D721Med (cell line): ENCODE measurements around the gene MCTP2.
"Not testable (repeated sequence)": the region's sequence is repeated elsewhere in the genome, so short reads cannot be mapped to it uniquely, and the experiment has no call there.

Source experiments
- DNase-seq: peaks from one replicate; pipeline ENCODE4 v3.0.0; 2011; ENCODE audit warnings: low spot score; ENCODE audit not compliant: insufficient read length
- FAIRE-seq: peaks from 2 replicates; lab custom pipeline; 2011; peaks lifted over from hg19 to GRCh38; lab: Jason Lieb, UNC
- CTCF ChIP-seq: IDR thresholded peaks from 2 replicates; pipeline ENCODE4 v1.5.1; 2012; ENCODE audit warnings: mild to moderate bottlenecking, control low read depth; ENCODE audit not compliant: insufficient read depth; ENCODE audit errors: missing control alignments

MCTP2 gene

GRCh38 chr15:94252906-94253491 is 21.6 kb downstream of the MCTP2 start:
- DNase-seq, result no peak
- no peak for TF ChIP-seq CTCF
- FAIRE-seq, result no peak

GRCh38 chr15:94253742-94254141 is 22.4 kb downstream of the MCTP2 start:
- FAIRE-seq, result no peak
- no peak for TF ChIP-seq CTCF
- no peak for DNase-seq

GRCh38 chr15:94255540-94255939 is 24.2 kb downstream of the MCTP2 start:
- no peak for FAIRE-seq
- DNase-seq, result no peak
- no peak for TF ChIP-seq CTCF

GRCh38 chr15:94256511-94256910 is 25.1 kb downstream of the MCTP2 start:
- no peak for DNase-seq
- FAIRE-seq, result no peak

GRCh38 chr15:94257776-94258175 is 26.4 kb downstream of the MCTP2 start:
- FAIRE-seq, result not testable (repeated sequence)

More at GRCh38 chr15:94256511-94256910, 25.1 kb downstream of the MCTP2 start:
- TF ChIP-seq CTCF, result no peak

GRCh38 chr15:94258246-94258645 is 26.9 kb downstream of the MCTP2 start:
- FAIRE-seq, result no peak
- DNase-seq, result no peak
- no peak for TF ChIP-seq CTCF

More at GRCh38 chr15:94257776-94258175, 26.4 kb downstream of the MCTP2 start:
- not testable (repeated sequence) for DNase-seq

- no peak for DNase-seq
- TF ChIP-seq CTCF, result no peak
- no peak for FAIRE-seq
These were observed 27.9 kb downstream of the MCTP2 start for GRCh38 chr15:94259121-94259751.
